ENCODE data around the gene EVC. TPM values are rescaled to one million over a fixed set of nuclear protein-coding genes. Genes with fewer than 3 reads are reported as not detected.
"Not testable (repeated sequence)": the region's sequence is repeated elsewhere in the genome, so short reads cannot be mapped to it uniquely, and the experiment has no call there.

The EVC gene
- total and polyA plus RNA-seq, 2 donors: 18.7 to 27.2 TPM

DNA sequence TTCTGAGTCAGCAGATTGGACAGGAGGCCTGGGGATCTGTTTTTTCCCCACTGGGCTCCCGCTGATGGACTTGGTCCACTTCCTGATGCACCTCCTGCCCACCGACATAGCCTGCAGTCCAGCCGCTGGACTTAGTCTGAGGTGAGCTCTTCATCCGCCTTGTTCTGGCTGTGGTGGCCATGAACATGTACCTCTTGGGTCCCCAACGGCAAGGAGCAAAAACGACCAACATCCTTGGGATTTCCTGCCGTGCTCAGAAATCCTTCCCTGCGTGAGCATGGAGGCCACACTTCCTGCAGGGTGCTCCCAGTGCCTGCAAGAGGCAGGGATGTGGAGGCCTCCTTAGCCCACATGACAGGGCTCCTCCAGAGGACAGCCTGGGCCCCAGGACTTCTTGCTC lies 105.1 kb downstream of the EVC start:
- H3K4me1 ChIP-seq (ENCODE audit: insufficient read depth): no peaks in the 10 kb centered on the region
- no peak overlapping the region for H3K27ac ChIP-seq (ENCODE audit: low read depth)
- 77% methylated on average over 8 of the region's 8 CpGs for WGBS
- DNase-seq (ENCODE audit: extremely low spot score): no peak
- H3K4me3 ChIP-seq (ENCODE audit: low read depth, low read length): no peak overlapping the region
- H3K36me3 ChIP-seq (ENCODE audit: insufficient read depth): no peaks in the 10 kb centered on the region

- WGBS: 90% methylated on average over 12 of the region's 12 CpGs
- H3K4me1 ChIP-seq (ENCODE audit: insufficient read depth): no peaks in the 10 kb centered on the region
- H3K36me3 ChIP-seq (ENCODE audit: insufficient read depth): no peaks in the 10 kb centered on the region
- H3K27ac ChIP-seq (ENCODE audit: low read depth): no peak overlapping the region
- DNase-seq (ENCODE audit: extremely low spot score): no peak
- H3K4me3 ChIP-seq (ENCODE audit: low read depth, low read length): no peak overlapping the region
Observed at GRCh38 chr4:5816851-5817375, 105.9 kb downstream of the EVC start.

DNA sequence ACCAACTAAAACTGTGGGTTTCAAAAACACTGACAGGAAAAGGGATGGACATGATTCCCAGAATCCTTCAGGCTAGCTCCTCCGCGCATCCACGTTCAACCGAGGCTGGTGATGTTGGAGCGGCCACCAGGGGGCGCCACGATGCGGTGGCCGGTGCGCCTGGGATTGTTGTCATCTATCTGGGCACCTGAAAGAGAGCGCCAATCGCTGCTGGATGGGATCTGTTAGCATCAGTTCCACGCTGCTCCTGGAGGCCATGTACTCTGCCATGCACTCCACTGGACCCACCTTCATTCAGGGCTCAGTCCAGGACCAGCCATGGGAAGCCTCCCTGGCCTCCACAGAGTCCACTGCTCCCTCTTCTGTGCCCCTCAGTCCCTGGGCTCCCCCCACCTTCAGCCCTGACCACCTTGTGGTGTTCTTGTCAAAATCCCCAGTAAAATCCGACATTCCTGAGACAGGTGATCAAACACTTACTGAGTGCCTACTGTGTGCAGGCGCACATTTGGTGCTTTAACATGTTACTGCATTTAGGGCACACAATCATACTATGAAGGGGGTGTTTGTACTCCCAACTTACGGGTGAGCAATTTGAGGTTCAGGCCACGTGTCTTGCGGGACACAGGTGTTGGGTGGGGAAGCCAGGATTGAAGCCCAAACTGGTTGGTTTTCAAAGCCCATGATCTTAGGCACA lies 110.8 kb downstream of the EVC start:
- 66% methylated on average over 18 of the region's 18 CpGs for WGBS
- H3K36me3 ChIP-seq (ENCODE audit: insufficient read depth): no peaks in the 10 kb centered on the region
- no peak overlapping the region for H3K27ac ChIP-seq (ENCODE audit: low read depth)
- no peaks in the 10 kb centered on the region for H3K4me1 ChIP-seq (ENCODE audit: insufficient read depth)
- no peak overlapping the region for H3K4me3 ChIP-seq (ENCODE audit: low read depth, low read length)
- DNase-seq (ENCODE audit: extremely low spot score): no peak

DNA sequence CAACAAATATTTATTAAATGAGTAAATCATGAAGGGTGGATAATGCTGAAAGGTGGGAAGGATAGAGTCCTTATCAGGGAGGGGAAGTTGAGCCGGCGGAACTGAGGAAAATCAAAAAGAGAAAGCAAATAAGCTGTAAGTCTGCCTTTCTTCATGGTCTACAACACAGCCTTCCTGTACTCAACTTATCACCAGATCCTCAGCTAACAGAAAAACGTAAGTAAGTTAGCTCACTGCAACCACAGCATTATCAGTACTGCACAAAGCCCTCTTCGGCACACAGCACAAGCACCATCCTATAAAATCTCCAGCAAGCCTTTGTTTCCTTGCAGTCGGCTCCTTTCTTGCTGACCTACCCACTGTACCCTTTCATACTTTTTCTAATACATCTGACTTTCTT lies 111.6 kb downstream of the EVC start:
- 66% methylated on average over 5 of the region's 5 CpGs for WGBS
- Histone ChIP-seq H3K36me3 (ENCODE audit: insufficient read depth) (no peaks in the 10 kb centered on the region), H3K27ac (ENCODE audit: low read depth) (no peak overlapping the region), H3K4me1 (ENCODE audit: insufficient read depth) (no peaks in the 10 kb centered on the region), H3K4me3 (ENCODE audit: low read depth, low read length) (no peak overlapping the region)
- no peak for DNase-seq (ENCODE audit: extremely low spot score)

- Histone ChIP-seq H3K27ac (ENCODE audit: low read depth) (no peak overlapping the region), H3K4me3 (ENCODE audit: low read depth, low read length) (no peak overlapping the region), H3K4me1 (ENCODE audit: insufficient read depth) (no peaks in the 10 kb centered on the region), H3K36me3 (ENCODE audit: insufficient read depth) (no peaks in the 10 kb centered on the region)
- DNase-seq (ENCODE audit: extremely low spot score): no peak
- 89% methylated on average over 10 of the region's 10 CpGs for WGBS
Observed at GRCh38 chr4:5823542-5824211, 112.7 kb downstream of the EVC start.

GRCh38 chr4:5824227-5824626 lies 113.2 kb downstream of the EVC start:
- Histone ChIP-seq H3K4me1 (ENCODE audit: insufficient read depth) (no peaks in the 10 kb centered on the region), H3K27ac (ENCODE audit: low read depth) (no peak overlapping the region), H3K4me3 (ENCODE audit: low read depth, low read length) (no peak overlapping the region), H3K36me3 (ENCODE audit: insufficient read depth) (no peaks in the 10 kb centered on the region)
- 87% methylated on average over 7 of the region's 7 CpGs for WGBS
- DNase-seq (ENCODE audit: extremely low spot score): no peak

GRCh38 chr4:5824635-5825034 lies 113.6 kb downstream of the EVC start:
- Histone ChIP-seq H3K4me3 (ENCODE audit: low read depth, low read length) (no peak overlapping the region), H3K36me3 (ENCODE audit: insufficient read depth) (no peaks in the 10 kb centered on the region), H3K27ac (ENCODE audit: low read depth) (no peak overlapping the region), H3K4me1 (ENCODE audit: insufficient read depth) (no peaks in the 10 kb centered on the region)
- DNase-seq (ENCODE audit: extremely low spot score): no peak
- WGBS: 67% methylated on average over 6 of the region's 6 CpGs

GRCh38 chr4:5825321-5826041 lies 114.5 kb downstream of the EVC start:
- WGBS: 90% methylated on average over 19 of the region's 19 CpGs
- Histone ChIP-seq H3K36me3 (ENCODE audit: insufficient read depth) (no peaks in the 10 kb centered on the region), H3K4me1 (ENCODE audit: insufficient read depth) (no peaks in the 10 kb centered on the region), H3K27ac (ENCODE audit: low read depth) (no peak overlapping the region), H3K4me3 (ENCODE audit: low read depth, low read length) (no peak overlapping the region)
- no peak for DNase-seq (ENCODE audit: extremely low spot score)

DNA sequence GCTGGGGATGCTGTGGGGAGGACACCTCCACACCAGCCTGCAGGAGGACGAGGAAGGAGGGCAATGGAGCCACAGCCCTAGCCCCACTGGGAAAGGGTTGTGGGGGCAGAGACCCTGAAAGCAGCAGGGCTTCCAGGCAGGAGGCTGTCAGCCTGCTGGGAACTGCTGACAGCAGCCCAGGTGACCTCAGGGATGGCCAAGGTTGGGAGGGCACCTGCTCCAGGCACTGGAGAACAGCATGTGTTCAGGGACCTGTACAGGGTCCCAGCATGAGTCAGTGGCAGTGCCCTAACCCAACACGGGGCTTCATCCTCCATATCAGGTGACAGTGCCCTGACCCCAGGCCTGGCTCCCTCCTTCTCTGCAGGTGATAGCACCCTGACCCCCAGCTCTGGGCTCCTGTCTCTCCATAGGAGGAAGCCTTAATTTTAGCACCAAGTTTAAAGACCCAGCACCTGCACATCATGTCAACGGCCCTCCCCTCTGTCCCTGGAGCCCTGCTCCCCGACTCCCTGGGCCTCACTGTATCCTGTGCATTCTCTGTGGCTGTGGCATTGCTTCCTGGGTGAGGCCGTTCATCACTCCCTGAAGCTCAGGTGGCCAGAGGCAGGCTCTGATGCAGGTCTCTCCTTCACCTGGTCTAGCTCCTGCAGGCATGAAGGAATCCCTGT lies 115.6 kb downstream of the EVC start:
- 70% methylated on average over 5 of the region's 5 CpGs for WGBS
- H3K4me3 ChIP-seq (ENCODE audit: low read depth, low read length): no peak overlapping the region
- no peak for DNase-seq (ENCODE audit: extremely low spot score)
- no peak overlapping the region for H3K27ac ChIP-seq (ENCODE audit: low read depth)
- H3K4me1 ChIP-seq (ENCODE audit: insufficient read depth): no peaks in the 10 kb centered on the region
- no peaks in the 10 kb centered on the region for H3K36me3 ChIP-seq (ENCODE audit: insufficient read depth)

DNA sequence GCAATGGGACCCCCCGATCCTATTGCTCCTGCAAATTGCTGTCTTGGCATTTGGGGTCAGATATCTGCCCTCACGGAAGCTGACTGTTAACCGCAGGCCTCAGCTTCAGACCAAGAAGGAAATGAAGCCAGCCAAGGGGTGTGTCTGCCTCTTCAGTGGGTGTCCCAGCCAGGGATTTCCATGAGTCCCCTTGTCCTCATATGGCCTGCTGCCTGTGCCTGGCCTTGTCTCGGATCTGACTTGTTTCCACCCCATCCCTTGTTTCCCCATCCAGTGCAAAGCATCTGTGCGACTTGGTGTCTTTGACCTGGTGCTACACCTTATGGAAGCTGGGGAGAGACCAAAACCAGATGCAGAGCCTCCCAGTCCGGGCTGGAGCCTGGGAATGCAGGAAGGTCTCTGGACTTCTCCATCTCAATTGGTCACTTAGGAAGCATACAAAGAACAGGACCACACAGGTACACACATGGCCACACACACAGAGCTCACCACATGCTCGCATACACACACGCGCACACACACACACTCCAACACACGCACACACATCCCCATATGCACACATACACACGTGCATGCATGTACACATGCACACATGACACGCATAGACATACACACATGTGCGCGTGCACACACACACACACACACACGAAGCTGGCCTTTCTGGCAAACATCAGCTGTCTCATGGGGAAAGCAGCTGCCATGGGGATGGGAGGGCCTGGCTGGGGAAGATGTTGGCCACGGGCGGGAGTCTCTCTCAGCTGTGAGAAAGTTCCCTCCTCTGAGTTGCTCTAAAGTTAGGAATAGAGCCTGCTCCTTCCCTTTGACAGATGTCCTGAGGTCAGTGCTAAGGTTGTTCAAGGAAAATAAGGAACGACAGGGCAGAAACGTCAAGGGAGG lies 116.4 kb downstream of the EVC start:
- 68% methylated on average over 19 of the region's 19 CpGs for WGBS
- no peaks in the 10 kb centered on the region for H3K36me3 ChIP-seq (ENCODE audit: insufficient read depth)
- H3K4me1 ChIP-seq (ENCODE audit: insufficient read depth): no peaks in the 10 kb centered on the region
- H3K4me3 ChIP-seq (ENCODE audit: low read depth, low read length): no peak overlapping the region
- H3K27ac ChIP-seq (ENCODE audit: low read depth): no peak overlapping the region
- no peak for DNase-seq (ENCODE audit: extremely low spot score)

DNA sequence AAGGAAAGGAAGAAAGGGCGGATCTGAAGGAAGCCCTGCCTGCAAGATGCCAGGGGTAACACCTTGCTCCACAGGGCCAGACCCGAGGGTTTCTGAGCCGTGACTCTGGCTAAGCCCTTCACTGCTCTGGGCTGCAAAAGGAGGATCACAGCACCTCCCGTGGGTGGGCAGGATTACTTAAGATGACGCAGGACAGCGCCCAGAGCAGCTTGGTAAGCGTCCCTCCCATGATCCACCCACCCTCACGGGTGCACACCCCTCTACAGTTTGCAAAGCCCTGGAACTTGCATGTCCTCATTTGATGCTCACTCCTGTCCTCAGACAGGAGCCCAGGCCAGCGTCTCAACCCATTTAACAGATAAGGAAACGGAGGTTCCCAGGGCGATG lies 117.0 kb downstream of the EVC start:
- Histone ChIP-seq H3K27ac (ENCODE audit: low read depth) (no peak overlapping the region), H3K4me1 (ENCODE audit: insufficient read depth) (no peaks in the 10 kb centered on the region), H3K36me3 (ENCODE audit: insufficient read depth) (no peaks in the 10 kb centered on the region), H3K4me3 (ENCODE audit: low read depth, low read length) (no peak overlapping the region)
- no peak for DNase-seq (ENCODE audit: extremely low spot score)
- WGBS: 82% methylated on average over 11 of the region's 11 CpGs

DNA sequence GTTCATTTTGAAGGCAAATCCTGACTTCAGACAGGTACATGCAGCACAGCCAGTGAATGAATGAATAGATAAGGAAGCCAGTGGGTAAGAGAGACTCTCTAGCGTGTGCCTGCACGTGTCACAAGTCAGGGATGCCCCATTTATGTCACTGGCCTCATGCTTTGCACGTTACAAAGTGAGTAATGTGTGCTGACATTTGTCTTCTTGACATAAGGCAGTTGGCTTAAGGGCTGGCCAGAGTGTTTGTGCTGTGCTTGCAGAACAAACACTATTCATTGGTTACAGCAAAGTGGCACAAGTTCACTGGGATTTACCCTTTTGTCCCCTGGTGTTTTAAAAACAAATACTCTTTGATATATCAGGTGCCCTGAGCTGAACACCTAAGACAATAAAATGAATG lies 125.9 kb downstream of the EVC start:
- Histone ChIP-seq H3K36me3 (ENCODE audit: insufficient read depth) (no peaks in the 10 kb centered on the region), H3K4me1 (ENCODE audit: insufficient read depth) (no peaks in the 10 kb centered on the region), H3K27ac (ENCODE audit: low read depth) (no peak overlapping the region), H3K4me3 (ENCODE audit: low read depth, low read length) (no peak overlapping the region)
- WGBS: 60% methylated on average over 3 of the region's 3 CpGs
- no peak for DNase-seq (ENCODE audit: extremely low spot score)

- H3K4me1 ChIP-seq (ENCODE audit: insufficient read depth); H3K27ac ChIP-seq (ENCODE audit: low read depth); DNase-seq (ENCODE audit: extremely low spot score); H3K36me3 ChIP-seq (ENCODE audit: insufficient read depth); H3K4me3 ChIP-seq (ENCODE audit: low read depth, low read length): not testable (repeated sequence)
- WGBS: 88% methylated on average over 6 of the region's 6 CpGs
Observed at GRCh38 chr4:5837483-5837882, 126.5 kb downstream of the EVC start.

Data from urinary bladder (tissue), 4 donors.